HUES64 (cell line): ENCODE data around the gene KCNAB2.

Experiments
- H3K27ac ChIP-seq: 2 replicates; pipeline ENCODE4 v1.7.0; 2013; ENCODE audit warnings: low read depth, low read length, inconsistent platforms
- H3K27me3 ChIP-seq: 2 replicates; pipeline ENCODE4 v1.6.1; 2013; ENCODE audit warnings: mild to moderate bottlenecking, low read length; ENCODE audit not compliant: insufficient read depth
- H3K36me3 ChIP-seq: 2 replicates; pipeline ENCODE4 v1.6.1; 2013; ENCODE audit warnings: mild to moderate bottlenecking, low read length; ENCODE audit not compliant: insufficient read depth
- H3K4me1 ChIP-seq: 2 replicates; pipeline ENCODE4 v1.6.1; 2013; ENCODE audit warnings: mild to moderate bottlenecking, low read length, moderate library complexity; ENCODE audit not compliant: insufficient read depth
- H3K4me3 ChIP-seq: 2 replicates; pipeline ENCODE4 v1.5.1; 2013; ENCODE audit warnings: mild to moderate bottlenecking, low read length, moderate library complexity
- H3K9ac ChIP-seq: 2 replicates; pipeline ENCODE4 v1.6.1; 2013; ENCODE audit warnings: mild to moderate bottlenecking, low read depth, low read length
- H3K9me3 ChIP-seq: 2 replicates; pipeline ENCODE4 v1.6.1; 2013; ENCODE audit warnings: low read depth, low read length; ENCODE audit not compliant: insufficient read depth
- WGBS: fragments of 150-250, 120-280 bp; methylation state at CpG from one replicate; pipeline ENCODE4 v1.1.7; 2013; ENCODE audit warnings: missing lambda C conversion rate; 5-methylcytosine and 5-hydroxymethylcytosine counted together

KCNAB2 gene

GRCh38 chr1:6134741-6135510, 89.2 kb downstream of the KCNAB2 start:
- H3K4me3 ChIP-seq = no peak overlapping the region
- WGBS = 93% methylated on average over 22 of the region's 22 CpGs
- no peaks in the 10 kb centered on the region for H3K36me3 ChIP-seq
- H3K27me3 ChIP-seq = no peaks in the 10 kb centered on the region
- H3K9ac ChIP-seq = no peak overlapping the region
- no peak overlapping the region for H3K27ac ChIP-seq
- H3K9me3 ChIP-seq = no peaks in the 10 kb centered on the region
- H3K4me1 ChIP-seq = no peaks in the 10 kb centered on the region

GRCh38 chr1:6136516-6137220, 91.0 kb downstream of the KCNAB2 start:
- Histone ChIP-seq H3K4me3 (no peak overlapping the region), H3K9ac (no peak overlapping the region), H3K4me1 (no peaks in the 10 kb centered on the region), H3K36me3 (no peaks in the 10 kb centered on the region), H3K9me3 (no peaks in the 10 kb centered on the region), H3K27ac (no peak overlapping the region), H3K27me3 (no peaks in the 10 kb centered on the region)
- WGBS = 94% methylated on average over 16 of the region's 16 CpGs

- Histone ChIP-seq H3K9ac (no peak overlapping the region), H3K4me3 (no peak overlapping the region), H3K27ac (no peak overlapping the region), H3K4me1 (no peaks in the 10 kb centered on the region), H3K36me3 (no peaks in the 10 kb centered on the region), H3K27me3 (no peaks in the 10 kb centered on the region), H3K9me3 (no peaks in the 10 kb centered on the region)
- 77% methylated on average over 4 of the region's 5 CpGs for WGBS
Measured at GRCh38 chr1:6137758-6138157, 92.1 kb downstream of the KCNAB2 start.

- WGBS = 93% methylated on average over 2 of the region's 2 CpGs
- H3K27ac ChIP-seq = no peak overlapping the region
- H3K9ac ChIP-seq = no peak overlapping the region
- no peaks in the 10 kb centered on the region for H3K36me3 ChIP-seq
- no peak overlapping the region for H3K4me3 ChIP-seq
- peaks cover 8% of the 10 kb centered on the region; the same call in 1 of the 2 replicates for H3K4me1 ChIP-seq
- no peaks in the 10 kb centered on the region for H3K27me3 ChIP-seq
- H3K9me3 ChIP-seq = no peaks in the 10 kb centered on the region
Measured at GRCh38 chr1:6140413-6140812, 94.7 kb downstream of the KCNAB2 start.

- 53% methylated on average over 6 of the region's 7 CpGs for WGBS
- Histone ChIP-seq H3K9ac (no peak overlapping the region), H3K4me1 (peaks cover 8% of the 10 kb centered on the region; the same call in 1 of the 2 replicates), H3K27me3 (no peaks in the 10 kb centered on the region), H3K4me3 (no peak overlapping the region), H3K36me3 (no peaks in the 10 kb centered on the region), H3K9me3 (no peaks in the 10 kb centered on the region), H3K27ac (no peak overlapping the region)
Measured at GRCh38 chr1:6141592-6141991, 95.9 kb downstream of the KCNAB2 start.

- Histone ChIP-seq H3K4me1 (peaks cover 8% of the 10 kb centered on the region; the same call in 1 of the 2 replicates), H3K9ac (no peak overlapping the region), H3K36me3 (no peaks in the 10 kb centered on the region), H3K27ac (no peak overlapping the region), H3K4me3 (no peak overlapping the region), H3K27me3 (no peaks in the 10 kb centered on the region), H3K9me3 (no peaks in the 10 kb centered on the region)
- 95% methylated on average over 33 of the region's 33 CpGs for WGBS
Measured at GRCh38 chr1:6142036-6142621, 96.4 kb downstream of the KCNAB2 start.

- Histone ChIP-seq H3K36me3 (no peaks in the 10 kb centered on the region), H3K4me1 (peaks cover 8% of the 10 kb centered on the region; the same call in 1 of the 2 replicates), H3K4me3 (no peak overlapping the region), H3K9ac (no peak overlapping the region), H3K9me3 (no peaks in the 10 kb centered on the region), H3K27me3 (peaks cover 5% of the 10 kb centered on the region), H3K27ac (no peak overlapping the region)
- 91% methylated on average over 4 of the region's 4 CpGs for WGBS
Measured at GRCh38 chr1:6142734-6143133, 97.0 kb downstream of the KCNAB2 start.

- Histone ChIP-seq H3K9ac (no peak overlapping the region), H3K27me3 (peaks cover 12% of the 10 kb centered on the region), H3K4me1 (peaks cover 8% of the 10 kb centered on the region; the same call in 1 of the 2 replicates), H3K4me3 (no peak overlapping the region), H3K27ac (no peak overlapping the region), H3K9me3 (no peaks in the 10 kb centered on the region), H3K36me3 (no peaks in the 10 kb centered on the region)
- WGBS = 89% methylated on average over 4 of the region's 4 CpGs
Measured at GRCh38 chr1:6143395-6143794, 97.7 kb downstream of the KCNAB2 start.

GRCh38 chr1:6144175-6144574, 98.5 kb downstream of the KCNAB2 start:
- Histone ChIP-seq H3K9me3 (no peaks in the 10 kb centered on the region), H3K27me3 (peaks cover 18% of the 10 kb centered on the region), H3K9ac (no peak overlapping the region), H3K27ac (no peak overlapping the region), H3K4me1 (peaks cover 11% of the 10 kb centered on the region; the same call in 1 of the 2 replicates), H3K36me3 (no peaks in the 10 kb centered on the region), H3K4me3 (no peak overlapping the region)
- 82% methylated on average over 7 of the region's 7 CpGs for WGBS

GRCh38 chr1:6144647-6145395, 99.1 kb downstream of the KCNAB2 start:
- Histone ChIP-seq H3K9me3 (peaks cover 3% of the 10 kb centered on the region; the same call in 1 of the 2 replicates), H3K9ac (no peak overlapping the region), H3K4me3 (no peak overlapping the region), H3K27me3 (peaks cover 25% of the 10 kb centered on the region), H3K36me3 (no peaks in the 10 kb centered on the region), H3K4me1 (peaks cover 11% of the 10 kb centered on the region; the same call in 1 of the 2 replicates), H3K27ac (no peak overlapping the region)
- WGBS = 70% methylated on average over 16 of the region's 16 CpGs
